CD4-positive, alpha-beta memory T cell (primary cell): ENCODE measurements around the gene SLC11A1. TPM values are rescaled to one million over a fixed set of nuclear protein-coding genes. Genes with fewer than 3 reads are reported as not detected.

ENCODE experiments used
- CTCF ChIA-PET: fragments of 350-600 bp; sonication (Branson Sonifier 250); formaldehyde crosslinking; loops from one replicate; lab custom pipeline; 2021; ENCODE audit warnings: inconsistent platforms; ENCODE audit not compliant: partially characterized antibody; lab: Charles Lee
- POLR2A ChIA-PET: fragments of 350-600 bp; sonication (Branson Sonifier 250); formaldehyde crosslinking; loops from one replicate; lab custom pipeline; 2021; ENCODE audit not compliant: partially characterized antibody; lab: Charles Lee
- DNase-seq, 5 donors: peaks; one replicate each; pipeline versions ENCODE4 v3.0.0 to v3.0.0-alpha.2; 2020 to 2022; ENCODE audit warnings: mixed read lengths in 1 of 5
- H3K27ac ChIP-seq: one replicate; pipeline ENCODE4 v1.7.0; 2013; ENCODE audit warnings: low read depth, low read length
- H3K27me3 ChIP-seq: 2 replicates; pipeline ENCODE4 v1.7.0; 2013; ENCODE audit warnings: mild to moderate bottlenecking, low read length, moderate library complexity; ENCODE audit not compliant: insufficient read depth
- H3K36me3 ChIP-seq: 2 replicates; pipeline ENCODE4 v1.7.0; 2013; ENCODE audit warnings: mild to moderate bottlenecking, low read length, moderate library complexity; ENCODE audit not compliant: insufficient read depth
- H3K4me1 ChIP-seq: 2 replicates; pipeline ENCODE4 v1.7.0; 2013; ENCODE audit warnings: mild to moderate bottlenecking, low read length, moderate library complexity; ENCODE audit not compliant: insufficient read depth
- H3K4me3 ChIP-seq, 2 donors: one replicate each; pipeline ENCODE4 v1.7.0; 2013; ENCODE audit warnings: low read length in 2 of 2, mild to moderate bottlenecking in 1 of 2
- H3K9me3 ChIP-seq, 2 donors: one replicate each; pipeline ENCODE4 v1.7.0; 2013; ENCODE audit warnings: low read length in 2 of 2, control low read depth in 1 of 2; ENCODE audit not compliant: control insufficient read depth in 1 of 2
- H3K27ac Mint-ChIP-seq, 7 donors: one replicate each; pipeline ENCODE4 v1.8.0; 2020 to 2021; ENCODE audit warnings: mixed read lengths in 7 of 7, mild to moderate bottlenecking in 6 of 7, inconsistent platforms in 3 of 7, moderate library complexity in 3 of 7
- H3K27me3 Mint-ChIP-seq, 2 donors: one replicate each; pipeline ENCODE4 v1.8.0; 2020 to 2021; ENCODE audit warnings: mixed read lengths in 2 of 2
- H3K36me3 Mint-ChIP-seq, 2 donors: one replicate each; pipeline ENCODE4 v1.8.0; 2020 to 2021; ENCODE audit warnings: mixed read lengths in 2 of 2, inconsistent platforms in 1 of 2, mild to moderate bottlenecking in 1 of 2
- H3K4me1 Mint-ChIP-seq, 4 donors: one replicate each; pipeline ENCODE4 v1.8.0; 2020 to 2021; ENCODE audit warnings: mixed read lengths in 4 of 4, mild to moderate bottlenecking in 1 of 4
- H3K4me3 Mint-ChIP-seq, 8 donors: one replicate each; pipeline ENCODE4 v1.8.0; 2020 to 2021; ENCODE audit warnings: mixed read lengths in 8 of 8, mild to moderate bottlenecking in 7 of 8, moderate library complexity in 6 of 8, inconsistent platforms in 3 of 8
- H3K9me3 Mint-ChIP-seq, 8 donors: one replicate each; pipeline ENCODE4 v1.8.0; 2020 to 2021; ENCODE audit warnings: mixed read lengths in 8 of 8, mild to moderate bottlenecking in 5 of 8, inconsistent platforms in 3 of 8, moderate library complexity in 1 of 8
- intact Hi-C: fragments of 100-400 bp; cut with micrococcal nuclease; formaldehyde crosslinking; loops from one replicate; pipeline ENCODE4 v1.15.1; 2023
- polyA plus RNA-seq, 2 donors: library from polyadenylated mRNA; unstranded; fragments of 300-500 nt; fragmentation: Illumina TruSeq; gene quantifications; one replicate each; pipeline ENCODE4 v1.2.3, GENCODE V29; 2021
- total RNA-seq, 2 experiments: library from RNA; stranded (reverse); gene quantifications; one replicate each; pipeline ENCODE4 v1.2.3, GENCODE V29; 2021

The SLC11A1 gene
- total and polyA plus RNA-seq, 4 experiments from 2014 or later = 0.37 to 1.9 (median 1.1) TPM

DNA sequence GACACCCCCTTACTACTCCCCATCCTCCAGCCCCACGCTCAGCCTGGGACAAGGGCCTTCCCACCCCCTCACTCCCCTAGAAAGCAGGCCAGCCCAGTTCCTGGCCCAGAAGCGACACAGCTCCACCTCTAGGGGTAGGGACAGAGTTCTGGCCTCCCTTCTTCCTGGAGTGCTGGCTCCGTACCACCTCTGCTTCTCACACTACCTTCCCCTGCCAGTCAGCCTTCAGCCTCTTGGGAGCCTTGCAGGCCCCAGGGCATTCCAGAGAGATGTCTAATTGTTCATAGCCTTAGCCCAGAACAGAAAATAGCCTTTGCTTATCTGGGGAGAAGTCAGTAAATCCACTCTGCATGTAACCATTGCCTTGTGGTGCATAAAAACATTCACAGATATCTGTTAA, 38.5 kb upstream of the SLC11A1 start:
- DNase-seq = no peak
- intact Hi-C loops = no loop called here
- no peaks in the 10 kb centered on the region for H3K9me3 Mint-ChIP-seq
- H3K27ac ChIP-seq = no peak overlapping the region
- H3K4me1 ChIP-seq = no peaks in the 10 kb centered on the region
- peaks cover 0 to 2% (median 0%) of the 10 kb centered on the region in 4 donors for H3K4me1 Mint-ChIP-seq
- no peaks in the 10 kb centered on the region for H3K36me3 Mint-ChIP-seq
- H3K36me3 ChIP-seq = no peaks in the 10 kb centered on the region
- no peak overlapping the region for H3K4me3 Mint-ChIP-seq
- no peaks in the 10 kb centered on the region for H3K27me3 Mint-ChIP-seq
- ChIA-PET CTCF (interaction anchor here (0.9 to 2.0 kb wide), 2 partner anchors 13 to 36 kb away, joined by 3 to 5 read pairs; partner anchors contain the start of gene CATIP), POLR2A (no interaction called here)
- H3K4me3 ChIP-seq = no peak overlapping the region
- H3K9me3 ChIP-seq = no peaks in the 10 kb centered on the region
- H3K27me3 ChIP-seq = no peaks in the 10 kb centered on the region
- peak overlapping the region in 2 of 7 donors; percentile 75 to 81 for H3K27ac Mint-ChIP-seq

DNA sequence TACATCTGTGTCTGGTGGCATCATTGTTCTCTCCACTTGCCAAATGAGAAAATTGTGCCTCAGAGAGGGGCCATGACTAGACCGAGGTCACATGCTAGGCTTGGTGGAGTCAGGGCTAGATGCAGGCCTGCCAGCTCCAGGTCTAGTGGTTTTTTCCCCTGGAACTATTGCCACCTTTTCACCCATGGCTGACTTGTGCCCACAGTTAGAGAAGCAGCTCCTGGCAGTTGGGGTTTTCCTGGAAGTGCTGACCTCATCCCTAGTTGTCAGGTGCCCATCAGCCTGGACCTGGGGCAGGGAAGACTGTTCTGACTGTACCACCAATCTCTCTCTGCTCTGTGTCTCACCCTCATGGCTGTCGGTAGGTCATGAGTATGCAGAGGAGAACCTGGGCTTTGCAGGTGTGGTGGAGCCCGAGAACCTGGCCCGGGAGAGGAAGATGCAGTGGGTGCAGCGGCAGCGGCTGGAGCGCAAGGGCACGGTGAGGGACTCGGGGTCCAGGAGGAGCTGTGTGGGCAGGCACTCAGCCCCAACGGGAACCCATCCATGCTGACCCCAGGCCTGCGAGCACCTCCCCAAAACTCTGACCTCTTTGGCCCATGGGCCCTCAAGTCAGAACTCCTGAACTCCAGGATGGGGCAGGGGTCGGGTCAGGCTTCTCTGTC, 37.9 kb upstream of the SLC11A1 start:
- ChIA-PET CTCF (no interaction called here), POLR2A (no interaction called here)
- H3K27me3 ChIP-seq = no peaks in the 10 kb centered on the region
- Mint-ChIP-seq H3K4me1 (peaks cover 0 to 2% (median 0%) of the 10 kb centered on the region in 4 donors), H3K4me3 (no peak overlapping the region), H3K9me3 (no peaks in the 10 kb centered on the region), H3K27me3 (no peaks in the 10 kb centered on the region), H3K36me3 (no peaks in the 10 kb centered on the region), H3K27ac (no peak overlapping the region)
- no peak overlapping the region for H3K27ac ChIP-seq
- intact Hi-C loops = no loop called here
- no peaks in the 10 kb centered on the region for H3K9me3 ChIP-seq
- no peak for DNase-seq
- H3K4me1 ChIP-seq = no peaks in the 10 kb centered on the region
- H3K36me3 ChIP-seq = no peaks in the 10 kb centered on the region
- H3K4me3 ChIP-seq = no peak overlapping the region

DNA sequence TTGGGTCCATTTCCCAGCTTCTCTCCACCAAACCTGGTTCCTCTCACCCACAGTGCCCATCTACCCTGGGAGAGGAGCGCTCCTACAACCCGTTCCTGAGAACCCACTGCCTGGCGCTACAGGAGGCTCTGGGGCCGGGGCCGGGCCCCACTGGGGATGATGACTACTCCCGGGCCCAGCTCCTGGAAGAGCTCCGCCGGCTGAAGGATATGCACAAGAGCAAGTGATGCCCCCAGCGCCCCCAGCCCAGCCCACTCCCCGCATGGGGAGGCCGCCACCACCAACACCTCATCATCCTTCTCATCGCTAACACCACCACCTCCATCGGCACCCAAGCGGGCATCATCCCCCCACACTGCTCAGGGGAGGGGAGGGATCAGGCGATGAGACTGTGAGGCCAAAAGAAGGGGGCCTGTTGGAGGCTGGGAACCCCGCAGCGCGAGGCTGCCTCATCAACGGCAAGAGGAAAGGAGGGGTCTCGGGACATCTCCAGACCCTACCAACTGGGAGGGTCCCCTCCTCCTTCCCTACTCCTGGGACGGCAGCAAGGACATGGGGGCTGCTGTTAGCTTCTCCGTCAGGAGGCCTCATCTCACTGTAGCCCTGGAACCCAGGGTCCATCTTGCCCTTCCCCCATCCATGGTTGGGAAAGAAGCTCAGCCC, 37.2 kb upstream of the SLC11A1 start:
- Mint-ChIP-seq H3K27me3 (no peaks in the 10 kb centered on the region), H3K4me3 (no peak overlapping the region), H3K36me3 (no peaks in the 10 kb centered on the region), H3K9me3 (peaks cover 0 to 3% (median 0%) of the 10 kb centered on the region in 8 donors), H3K4me1 (peaks cover 0 to 2% (median 0%) of the 10 kb centered on the region in 4 donors), H3K27ac (no peak overlapping the region)
- no peaks in the 10 kb centered on the region for H3K4me1 ChIP-seq
- ChIA-PET CTCF (no interaction called here), POLR2A (no interaction called here)
- no peak for DNase-seq
- intact Hi-C loops = no loop called here
- no peaks in the 10 kb centered on the region for H3K36me3 ChIP-seq
- no peaks in the 10 kb centered on the region for H3K27me3 ChIP-seq
- H3K9me3 ChIP-seq = no peaks in the 10 kb centered on the region
- no peak overlapping the region for H3K27ac ChIP-seq
- H3K4me3 ChIP-seq = no peak overlapping the region

DNA sequence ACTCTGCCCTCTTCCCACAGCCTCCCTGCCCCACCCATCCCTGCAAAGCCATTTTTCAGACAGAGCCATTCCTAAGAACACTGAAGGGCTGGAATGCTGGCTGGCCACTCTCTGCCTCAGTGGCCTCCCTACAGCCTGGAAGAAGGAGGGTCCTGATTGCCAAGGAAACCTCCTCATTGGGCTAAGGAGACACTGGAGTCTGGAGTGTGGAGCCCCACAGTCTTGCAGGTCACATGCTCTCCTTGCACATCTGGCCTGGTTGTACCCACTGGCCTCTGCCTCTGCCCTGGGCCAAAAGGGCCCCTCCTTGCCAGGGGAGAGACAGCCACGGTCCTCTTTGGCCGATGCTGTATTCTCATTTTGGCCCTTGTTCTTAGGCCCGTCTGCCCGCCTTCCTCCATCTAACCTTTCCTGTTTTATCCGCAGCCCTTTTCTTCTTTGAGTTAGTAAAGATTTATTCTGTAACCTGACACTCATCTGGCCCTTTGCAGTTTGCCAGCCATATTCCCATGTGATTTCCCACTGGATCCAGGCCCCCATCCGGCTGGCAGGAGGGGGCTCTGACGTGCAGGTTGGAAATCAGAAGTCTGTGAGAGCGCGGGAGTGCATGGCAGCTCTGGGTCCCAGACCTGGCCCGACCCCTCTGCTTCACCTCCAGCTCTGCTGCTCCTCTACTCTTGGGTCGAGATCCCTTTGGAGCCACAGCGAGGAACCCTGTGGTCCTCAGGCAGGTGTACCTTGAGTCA, 36.4 kb upstream of the SLC11A1 start:
- Mint-ChIP-seq H3K27ac (no peak overlapping the region), H3K9me3 (peaks cover 0 to 8% (median 0%) of the 10 kb centered on the region in 8 donors), H3K4me3 (no peak overlapping the region), H3K27me3 (no peaks in the 10 kb centered on the region), H3K4me1 (peaks cover 0 to 2% (median 0%) of the 10 kb centered on the region in 4 donors), H3K36me3 (no peaks in the 10 kb centered on the region)
- no peaks in the 10 kb centered on the region for H3K36me3 ChIP-seq
- intact Hi-C loops = no loop called here
- no peaks in the 10 kb centered on the region for H3K4me1 ChIP-seq
- H3K9me3 ChIP-seq = no peaks in the 10 kb centered on the region
- H3K4me3 ChIP-seq = no peak overlapping the region
- ChIA-PET CTCF (no interaction called here), POLR2A (no interaction called here)
- DNase-seq = no peak
- no peaks in the 10 kb centered on the region for H3K27me3 ChIP-seq
- no peak overlapping the region for H3K27ac ChIP-seq

DNA sequence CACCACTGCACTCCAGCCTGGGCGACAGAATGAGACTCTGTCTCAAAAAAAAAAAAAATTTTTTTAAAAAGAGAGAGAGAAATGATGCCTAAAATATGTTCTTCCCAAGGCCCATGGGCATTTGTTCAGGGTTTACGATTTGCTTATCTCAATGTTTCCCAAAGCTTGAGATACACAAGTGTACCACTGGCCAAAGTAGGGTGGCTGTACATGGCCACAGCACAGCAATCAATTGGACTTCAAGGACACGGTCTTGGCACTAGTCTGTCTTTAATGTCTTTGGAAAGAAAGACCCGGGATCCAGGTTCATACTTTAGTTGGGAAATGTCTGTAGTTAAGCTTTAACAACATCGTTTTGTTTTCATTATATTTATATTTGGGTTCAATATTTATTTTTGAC, 34.9 kb upstream of the SLC11A1 start:
- POLR2A ChIA-PET = interaction anchor here (1.0 kb wide), 1 partner anchor 32 kb away, joined by 3 read pairs; no protein-coding TSS in a partner anchor

DNA sequence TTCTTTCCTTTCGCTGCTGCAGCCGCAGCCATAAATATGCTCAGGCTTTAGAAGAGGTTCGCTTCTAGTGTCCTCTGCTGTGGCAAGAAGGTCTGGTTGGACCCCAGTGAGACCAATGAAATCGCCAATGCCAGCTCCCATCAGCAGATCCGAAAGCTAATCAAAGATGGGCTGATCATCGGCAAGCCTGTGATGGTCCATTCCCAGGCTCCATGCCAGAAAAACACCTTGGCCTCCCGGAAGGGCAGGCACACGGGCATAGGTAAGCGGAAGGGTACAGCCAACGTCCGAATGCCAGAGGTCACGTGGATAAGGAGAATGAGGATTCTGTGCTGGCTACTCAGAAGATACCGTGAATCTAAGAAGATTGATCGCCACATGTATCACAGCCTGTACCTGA, 28.0 kb upstream of the SLC11A1 start:
- intact Hi-C loops = no loop called here
- H3K4me3 ChIP-seq = no peak overlapping the region
- peaks cover 6% of the 10 kb centered on the region for H3K4me1 ChIP-seq
- H3K27me3 ChIP-seq = no peaks in the 10 kb centered on the region
- no peak overlapping the region for H3K27ac Mint-ChIP-seq
- H3K4me3 Mint-ChIP-seq = no peak overlapping the region
- peaks cover 2 to 4% of the 10 kb centered on the region in 2 donors for H3K36me3 Mint-ChIP-seq
- H3K27me3 Mint-ChIP-seq = no peaks in the 10 kb centered on the region
- peaks cover 0 to 7% of the 10 kb centered on the region in 2 donors for H3K9me3 ChIP-seq
- H3K9me3 Mint-ChIP-seq = peaks cover 0 to 27% (median 16%) of the 10 kb centered on the region in 8 donors
- ChIA-PET CTCF (interaction anchor here (1.1 to 8.3 kb wide), 5 partner anchors 15 to 81 kb away, joined by 3 to 151 read pairs (median 136); partner anchors contain the start of genes AAMP, PNKD and TMBIM1), POLR2A (interaction anchor here (0.5 kb wide), 1 partner anchor 8 kb away, joined by 4 read pairs; no protein-coding TSS in a partner anchor)
- no peak overlapping the region for H3K27ac ChIP-seq
- no peaks in the 10 kb centered on the region for H3K36me3 ChIP-seq
- peaks cover 0 to 2% (median under 1%) of the 10 kb centered on the region in 4 donors for H3K4me1 Mint-ChIP-seq
- DNase-seq = no peak

More for the DNA sequence above, 34.9 kb upstream of the SLC11A1 start:
- Mint-ChIP-seq H3K36me3 (peaks cover 2 to 4% of the 10 kb centered on the region in 2 donors), H3K27me3 (no peaks in the 10 kb centered on the region), H3K4me1 (no peaks in the 10 kb centered on the region), H3K4me3 (no peak overlapping the region), H3K27ac (no peak overlapping the region), H3K9me3 (peaks cover 0 to 21% (median 11%) of the 10 kb centered on the region in 8 donors)
- no peak for DNase-seq
- CTCF ChIA-PET = interaction anchor here (1.1 to 2.4 kb wide), 2 partner anchors 9 to 46 kb away, joined by 6 read pairs; no protein-coding TSS in a partner anchor
- peaks cover 0 to 5% of the 10 kb centered on the region in 2 donors for H3K9me3 ChIP-seq
- no peak overlapping the region for H3K27ac ChIP-seq
- H3K4me1 ChIP-seq = no peaks in the 10 kb centered on the region
- H3K27me3 ChIP-seq = no peaks in the 10 kb centered on the region
- no peak overlapping the region for H3K4me3 ChIP-seq
- intact Hi-C loops = no loop called here
- H3K36me3 ChIP-seq = no peaks in the 10 kb centered on the region
